GM21576 (cell line): ENCODE data around the gene WNT4.

Experiments
- ATAC-seq: cut with Tn5 transposase; IDR thresholded peaks from one replicate; pipeline ENCODE4 v1.9.1; 2021; ENCODE audit warnings: mild to moderate bottlenecking, moderate library complexity; ENCODE audit not compliant: unreplicated experiment

Gene WNT4

DNA sequence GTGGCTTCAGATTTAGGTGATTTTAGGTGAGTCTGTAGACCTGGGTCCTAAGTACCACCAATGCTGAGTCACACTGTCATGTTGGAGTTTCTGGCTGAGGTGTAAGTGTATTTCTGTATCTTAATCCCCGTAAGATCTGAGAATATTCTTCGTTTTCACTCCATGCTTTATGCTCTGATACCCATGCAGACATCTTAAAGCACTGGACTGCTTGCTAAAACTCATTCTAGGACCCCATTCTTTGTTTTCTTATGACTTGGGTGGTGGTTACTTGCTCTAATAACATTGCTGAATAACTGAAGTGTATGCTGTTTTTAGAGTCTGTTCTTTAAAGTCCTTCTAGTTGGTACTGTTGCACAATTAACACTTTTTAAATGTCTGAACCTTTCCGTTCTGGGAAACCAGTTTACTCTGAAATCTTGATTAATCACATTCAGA is 53.7 kb downstream of the WNT4 start:
- no peak for ATAC-seq

DNA sequence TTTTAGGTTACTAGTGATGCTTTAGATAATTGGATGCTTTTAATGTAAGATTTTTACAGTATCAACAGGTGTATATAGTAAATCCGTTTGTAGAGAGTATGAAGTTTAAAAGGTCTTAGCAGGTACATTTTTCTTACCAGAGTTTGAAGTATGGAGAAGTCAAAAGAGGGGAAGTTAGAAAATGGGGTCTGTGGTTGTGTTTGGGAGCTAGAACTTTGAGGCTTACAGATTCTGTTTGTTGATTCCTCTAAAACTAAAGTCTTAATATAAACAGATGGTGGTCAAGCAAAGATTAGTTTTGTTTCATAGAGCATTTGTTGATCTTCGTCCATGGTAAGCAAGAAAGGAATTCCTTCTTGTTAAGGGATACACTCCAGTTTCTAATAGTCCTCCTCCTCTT is 54.6 kb downstream of the WNT4 start:
- ATAC-seq, result no peak

DNA sequence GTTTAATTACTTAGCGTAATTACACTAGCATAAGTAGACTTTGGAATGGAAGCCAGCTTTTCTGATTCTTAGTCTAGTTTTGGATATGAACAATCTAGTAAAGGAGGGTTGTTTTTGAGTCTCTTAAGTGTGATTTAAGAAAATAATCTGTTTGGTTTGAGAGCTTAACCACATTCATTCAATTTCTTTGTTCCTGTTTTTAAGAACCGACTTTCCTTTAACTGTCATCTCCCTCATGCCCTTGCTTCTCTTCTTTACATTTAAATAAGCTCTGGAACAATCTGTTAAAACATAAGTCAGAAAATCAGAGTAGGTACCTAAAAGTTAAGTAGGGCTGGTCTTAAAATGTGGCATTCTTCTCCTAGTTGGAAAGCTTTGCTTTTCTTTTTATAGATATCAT is 62.7 kb downstream of the WNT4 start:
- no peak for ATAC-seq

DNA sequence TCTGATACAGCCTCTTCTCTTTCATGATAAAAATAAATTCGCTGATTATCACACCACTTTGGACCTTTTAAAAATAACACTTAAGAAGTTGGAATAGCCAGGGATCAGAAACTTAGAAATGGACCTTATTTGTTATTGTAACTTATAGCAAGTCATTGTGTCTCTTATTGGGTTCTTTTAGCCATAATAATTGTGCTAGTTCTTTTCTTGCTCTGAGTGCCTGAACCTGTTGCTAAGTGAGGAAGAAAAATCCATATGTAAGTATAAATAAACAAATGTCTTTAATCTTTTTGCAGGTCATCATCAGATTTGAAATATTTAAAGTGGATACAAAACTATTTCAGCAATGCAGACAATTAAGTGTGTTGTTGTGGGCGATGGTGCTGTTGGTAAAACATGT is 64.8 kb downstream of the WNT4 start:
- ATAC-seq, result no peak

DNA sequence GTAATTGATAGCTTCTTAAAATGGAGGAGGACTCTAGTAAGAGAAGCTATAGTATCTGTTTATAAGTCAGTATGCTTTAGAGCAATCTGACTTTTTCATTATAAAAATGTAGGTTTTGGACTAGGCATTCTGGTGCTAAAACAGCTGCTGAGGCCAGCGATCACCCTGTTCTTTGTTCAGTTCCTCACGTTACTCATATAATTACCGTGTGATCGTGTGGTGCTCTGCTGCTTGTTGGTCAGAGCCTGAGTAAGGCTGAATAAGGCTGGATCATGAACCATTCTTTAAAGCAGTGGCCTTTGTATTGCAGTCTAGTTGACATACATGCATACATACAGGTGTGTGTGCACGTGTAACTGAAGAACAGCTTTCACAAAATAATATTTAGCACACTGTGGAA is 65.2 kb downstream of the WNT4 start:
- no peak for ATAC-seq

DNA sequence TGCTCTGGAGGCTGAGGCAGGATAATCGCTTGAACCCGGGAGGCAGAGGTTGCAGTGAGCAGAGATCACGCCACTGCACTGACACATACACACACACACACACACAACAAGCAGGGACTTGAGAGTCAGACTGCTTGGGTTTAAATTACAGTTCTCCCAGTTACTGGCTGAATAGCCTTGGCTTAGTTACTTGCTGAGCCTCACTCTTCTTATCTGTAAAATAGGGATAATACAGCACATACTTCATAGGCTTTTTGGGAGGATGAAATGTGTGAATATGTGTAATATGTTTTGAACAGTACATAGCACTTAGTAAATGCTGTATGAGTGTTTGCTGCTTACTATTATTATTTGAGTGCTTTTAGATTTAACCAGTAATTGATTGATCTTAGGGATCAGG is 66.6 kb downstream of the WNT4 start:
- no peak for ATAC-seq

DNA sequence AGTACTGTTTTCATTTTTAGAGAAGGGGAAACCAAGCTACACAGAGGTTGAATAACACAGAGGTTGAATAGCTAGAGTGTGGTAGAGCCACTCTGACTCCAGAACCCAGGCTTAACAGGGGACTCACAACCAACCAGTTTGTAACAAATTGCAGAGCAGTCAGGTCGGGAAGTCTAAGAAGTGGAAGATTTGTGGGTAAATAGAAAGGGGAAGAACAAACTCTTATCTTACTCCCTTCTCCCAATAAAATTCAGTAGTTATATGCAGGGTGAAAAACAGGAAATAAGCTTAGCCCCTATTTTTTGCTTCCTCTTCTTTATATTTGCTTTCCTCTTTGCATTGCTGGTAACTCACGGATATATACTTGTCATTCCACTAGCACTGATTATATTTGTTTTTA is 67.2 kb downstream of the WNT4 start:
- no peak for ATAC-seq

DNA sequence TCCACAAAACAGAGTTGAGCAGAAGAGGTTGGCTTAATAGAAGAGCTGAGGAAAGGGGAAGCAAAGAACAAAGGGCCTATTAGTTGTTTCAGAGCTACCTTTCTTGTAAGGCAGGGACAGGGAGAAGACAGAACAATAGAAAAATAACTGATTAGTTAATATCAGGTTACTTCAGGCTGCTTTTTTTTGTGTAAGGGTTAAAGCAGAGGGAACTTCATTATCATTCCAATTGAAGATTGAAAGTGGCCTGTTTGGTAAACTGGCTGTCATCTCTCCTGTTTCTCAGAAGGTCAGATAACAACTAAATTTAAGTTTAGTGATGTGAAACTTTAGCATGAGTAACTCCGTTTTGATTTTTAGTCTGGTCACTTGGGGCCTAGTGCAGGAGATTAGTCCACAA is 68.1 kb downstream of the WNT4 start:
- ATAC-seq, result no peak

DNA sequence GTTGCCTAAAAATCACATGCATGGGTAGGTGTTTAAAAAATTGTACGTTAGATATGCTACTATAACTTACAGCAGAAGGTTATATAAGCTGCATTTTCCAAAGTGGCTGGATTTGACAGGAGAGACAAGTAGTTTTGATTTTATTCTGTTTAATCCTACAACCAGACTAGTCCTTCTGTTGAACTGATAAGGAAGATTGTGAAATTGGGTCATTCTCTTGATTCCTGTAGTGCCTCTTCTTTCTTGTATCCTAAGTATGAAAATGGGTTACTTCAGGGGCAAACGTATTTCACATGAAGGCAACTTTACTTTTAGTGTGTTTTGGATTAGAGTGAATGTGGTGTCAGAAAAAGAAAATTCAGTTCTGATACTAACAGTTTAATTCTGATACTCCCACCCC is 71.4 kb downstream of the WNT4 start:
- no peak for ATAC-seq
